HEK293 (cell line): Measurements from ENCODE around the gene RPL27.
A peak's percentile ranks its signal among the peaks of the same experiment; 100 is the strongest.

Source experiments
- FEZF1 ChIP-seq: fragments of 450-650 bp; formaldehyde crosslinking; IDR thresholded peaks from 2 replicates; pipeline ENCODE4 v1.5.1; 2016; ENCODE audit warnings: missing biosample characterization, missing genetic modification characterization
- GLI4 ChIP-seq: fragments of 450-650 bp; formaldehyde crosslinking; IDR thresholded peaks from 2 replicates; pipeline ENCODE4 v1.5.1; 2016; ENCODE audit warnings: missing biosample characterization, missing genetic modification characterization
- GLIS1 ChIP-seq: fragments of 450-650 bp; formaldehyde crosslinking; IDR thresholded peaks from 2 replicates; pipeline ENCODE4 v1.5.1; 2016; ENCODE audit warnings: missing biosample characterization, missing genetic modification characterization
- KLF8 ChIP-seq: fragments of 450-650 bp; formaldehyde crosslinking; IDR thresholded peaks from 2 replicates; pipeline ENCODE4 v1.5.1; 2016; ENCODE audit warnings: missing biosample characterization, missing genetic modification characterization
- MYNN ChIP-seq: fragments of 450-650 bp; formaldehyde crosslinking; IDR thresholded peaks from 2 replicates; pipeline ENCODE4 v1.5.1; 2016; ENCODE audit warnings: missing biosample characterization, missing genetic modification characterization, borderline replicate concordance
- SCRT2 ChIP-seq: fragments of 450-650 bp; formaldehyde crosslinking; IDR thresholded peaks from 2 replicates; pipeline ENCODE4 v1.5.1; 2016; ENCODE audit warnings: missing biosample characterization, missing genetic modification characterization
- TCF7L2 ChIP-seq: IDR thresholded peaks from 2 replicates; pipeline ENCODE4 v1.6.1; 2011; ENCODE audit warnings: low read depth, mild to moderate bottlenecking, inconsistent platforms, low read length, moderate library complexity, borderline replicate concordance
- ZBTB1 ChIP-seq: fragments of 450-650 bp; formaldehyde crosslinking; IDR thresholded peaks from 2 replicates; pipeline ENCODE4 v1.5.1; 2016; ENCODE audit warnings: missing biosample characterization, missing genetic modification characterization
- ZFHX2 ChIP-seq: fragments of 450-650 bp; formaldehyde crosslinking; conservative IDR thresholded peaks from 2 replicates; pipeline ENCODE4 v1.5.1; 2016; ENCODE audit warnings: missing biosample characterization, missing genetic modification characterization
- ZIC2 ChIP-seq: fragments of 450-650 bp; formaldehyde crosslinking; IDR thresholded peaks from 2 replicates; pipeline ENCODE4 v1.5.1; 2016; ENCODE audit warnings: missing biosample characterization, missing genetic modification characterization
- ZNF18 ChIP-seq: fragments of 450-650 bp; formaldehyde crosslinking; IDR thresholded peaks from 2 replicates; pipeline ENCODE4 v1.5.1; 2016; ENCODE audit warnings: missing biosample characterization, missing genetic modification characterization
- ZNF433 ChIP-seq: fragments of 450-650 bp; formaldehyde crosslinking; IDR thresholded peaks from 2 replicates; pipeline ENCODE4 v1.5.1; 2016; ENCODE audit warnings: missing biosample characterization, missing genetic modification characterization, low read depth
- ZNF549 ChIP-seq: fragments of 450-650 bp; IDR thresholded peaks from 2 replicates; pipeline ENCODE4 v1.5.1; 2018; ENCODE audit warnings: missing biosample characterization, missing genetic modification characterization, mild to moderate bottlenecking, inconsistent platforms, moderate library complexity
- ZNF571 ChIP-seq: fragments of 450-650 bp; formaldehyde crosslinking; IDR thresholded peaks from 2 replicates; pipeline ENCODE4 v1.5.0; 2017; ENCODE audit warnings: missing biosample characterization, missing genetic modification characterization
- ZNF580 ChIP-seq: fragments of 450-650 bp; formaldehyde crosslinking; IDR thresholded peaks from 2 replicates; pipeline ENCODE4 v1.5.1; 2016; ENCODE audit warnings: missing biosample characterization, missing genetic modification characterization
- ZNF600 ChIP-seq: fragments of 450-650 bp; formaldehyde crosslinking; IDR thresholded peaks from 2 replicates; pipeline ENCODE4 v1.5.1; 2016; ENCODE audit warnings: missing biosample characterization, missing genetic modification characterization
- ZNF624 ChIP-seq: fragments of 450-650 bp; formaldehyde crosslinking; IDR thresholded peaks from 2 replicates; pipeline ENCODE4 v1.5.1; 2017; ENCODE audit warnings: missing biosample characterization, missing genetic modification characterization
- ZNF747 ChIP-seq: fragments of 450-650 bp; formaldehyde crosslinking; IDR thresholded peaks from 2 replicates; pipeline ENCODE4 v1.5.1; 2016; ENCODE audit warnings: missing biosample characterization, missing genetic modification characterization
- ZSCAN30 ChIP-seq: fragments of 450-650 bp; IDR thresholded peaks from 2 replicates; pipeline ENCODE4 v1.5.1; 2018; ENCODE audit warnings: missing biosample characterization, mild to moderate bottlenecking, missing genetic modification characterization, moderate library complexity
- TF ChIP-seq, protein P1 (sequence below): fragments of 450-650 bp; formaldehyde crosslinking; IDR thresholded peaks from 2 replicates; pipeline ENCODE4 v1.5.1; 2016; ENCODE audit warnings: missing biosample characterization, missing genetic modification characterization
- TF ChIP-seq, protein P2 (sequence below): fragments of 450-650 bp; formaldehyde crosslinking; IDR thresholded peaks from 2 replicates; pipeline ENCODE4 v1.5.1; 2016; ENCODE audit warnings: missing biosample characterization, missing genetic modification characterization
- TF ChIP-seq, protein P3 (sequence below): fragments of 450-650 bp; formaldehyde crosslinking; IDR thresholded peaks from 2 replicates; pipeline ENCODE4 v1.5.1; 2016; ENCODE audit warnings: missing biosample characterization, missing genetic modification characterization
- TF ChIP-seq, protein P4 (sequence below): fragments of 450-650 bp; IDR thresholded peaks from 2 replicates; pipeline ENCODE4 v1.5.1; 2018; ENCODE audit warnings: missing biosample characterization, mild to moderate bottlenecking, missing genetic modification characterization
- TF ChIP-seq, protein P5 (sequence below): fragments of 450-650 bp; formaldehyde crosslinking; IDR thresholded peaks from 2 replicates; pipeline ENCODE4 v1.5.1; 2016; ENCODE audit warnings: missing biosample characterization, missing genetic modification characterization, borderline replicate concordance
- TF ChIP-seq, protein P6 (sequence below): fragments of 450-650 bp; formaldehyde crosslinking; IDR thresholded peaks from 2 replicates; pipeline ENCODE4 v1.5.1; 2016; ENCODE audit warnings: missing biosample characterization, missing genetic modification characterization

RPL27 gene

GRCh38 chr17:43003542-43004172, 5.4 kb downstream of the RPL27 start (continued):
- TF ChIP-seq FEZF1 (tag by site-specific recombination) (no peak), ZNF747 (no peak), ZNF580 (tag by site-specific recombination) (no peak), ZNF624 (tag by site-specific recombination) (no peak), KLF8 (peak; percentile 58; the same call in 1 of the 2 replicates), ZSCAN30 (tag by site-specific recombination) (no peak), ZNF433 (tag by site-specific recombination) (no peak), ZNF549 (no peak), GLI4 (tag by site-specific recombination) (no peak), SCRT2 (tag by site-specific recombination) (no peak), GLIS1 (tag by site-specific recombination) (0 out of 2 replicates have a peak, but pooled peaks have one; percentile 5), ZNF600 (tag by site-specific recombination) (peak; percentile 62; the same call in 1 of the 2 replicates), MYNN (tag by site-specific recombination) (no peak), ZIC2 (no peak), ZNF571 (tag by site-specific recombination) (no peak), TCF7L2 (no peak), ZBTB1 (tag by site-specific recombination) (no peak), ZFHX2 (no peak), ZNF18 (no peak)
- TF ChIP-seq, protein P1, sequence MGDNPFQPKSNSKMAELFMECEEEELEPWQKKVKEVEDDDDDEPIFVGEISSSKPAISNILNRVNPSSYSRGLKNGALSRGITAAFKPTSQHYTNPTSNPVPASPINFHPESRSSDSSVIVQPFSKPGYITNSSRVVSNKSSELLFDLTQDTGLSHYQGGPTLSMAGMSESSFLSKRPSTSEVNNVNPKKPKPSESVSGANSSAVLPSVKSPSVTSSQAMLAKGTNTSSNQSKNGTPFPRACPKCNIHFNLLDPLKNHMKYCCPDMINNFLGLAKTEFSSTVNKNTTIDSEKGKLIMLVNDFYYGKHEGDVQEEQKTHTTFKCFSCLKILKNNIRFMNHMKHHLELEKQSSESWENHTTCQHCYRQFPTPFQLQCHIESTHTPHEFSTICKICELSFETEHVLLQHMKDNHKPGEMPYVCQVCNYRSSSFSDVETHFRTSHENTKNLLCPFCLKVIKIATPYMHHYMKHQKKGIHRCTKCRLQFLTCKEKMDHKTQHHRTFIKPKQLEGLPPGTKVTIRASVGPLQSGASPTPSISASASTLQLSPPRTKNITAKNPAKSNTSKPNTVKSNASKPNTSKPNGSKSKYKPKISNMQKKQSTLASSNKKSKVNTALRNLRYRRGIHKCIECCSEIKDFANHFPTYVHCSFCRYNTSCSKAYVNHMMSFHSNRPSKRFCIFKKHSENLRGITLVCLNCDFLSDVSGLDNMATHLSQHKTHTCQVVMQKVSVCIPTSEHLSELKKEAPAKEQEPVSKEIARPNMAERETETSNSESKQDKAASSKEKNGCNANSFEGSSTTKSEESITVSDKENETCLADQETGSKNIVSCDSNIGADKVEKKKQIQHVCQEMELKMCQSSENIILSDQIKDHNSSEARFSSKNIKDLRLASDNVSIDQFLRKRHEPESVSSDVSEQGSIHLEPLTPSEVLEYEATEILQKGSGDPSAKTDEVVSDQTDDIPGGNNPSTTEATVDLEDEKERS (tag by site-specific recombination) = no peak
- TF ChIP-seq, protein P2, sequence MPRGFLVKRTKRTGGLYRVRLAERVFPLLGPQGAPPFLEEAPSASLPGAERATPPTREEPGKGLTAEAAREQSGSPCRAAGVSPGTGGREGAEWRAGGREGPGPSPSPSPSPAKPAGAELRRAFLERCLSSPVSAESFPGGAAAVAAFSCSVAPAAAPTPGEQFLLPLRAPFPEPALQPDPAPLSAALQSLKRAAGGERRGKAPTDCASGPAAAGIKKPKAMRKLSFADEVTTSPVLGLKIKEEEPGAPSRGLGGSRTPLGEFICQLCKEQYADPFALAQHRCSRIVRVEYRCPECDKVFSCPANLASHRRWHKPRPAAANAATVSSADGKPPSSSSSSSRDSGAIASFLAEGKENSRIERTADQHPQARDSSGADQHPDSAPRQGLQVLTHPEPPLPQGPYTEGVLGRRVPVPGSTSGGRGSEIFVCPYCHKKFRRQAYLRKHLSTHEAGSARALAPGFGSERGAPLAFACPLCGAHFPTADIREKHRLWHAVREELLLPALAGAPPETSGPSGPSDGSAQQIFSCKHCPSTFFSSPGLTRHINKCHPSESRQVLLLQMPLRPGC (tag by site-specific recombination) = no peak
- TF ChIP-seq, protein P3, sequence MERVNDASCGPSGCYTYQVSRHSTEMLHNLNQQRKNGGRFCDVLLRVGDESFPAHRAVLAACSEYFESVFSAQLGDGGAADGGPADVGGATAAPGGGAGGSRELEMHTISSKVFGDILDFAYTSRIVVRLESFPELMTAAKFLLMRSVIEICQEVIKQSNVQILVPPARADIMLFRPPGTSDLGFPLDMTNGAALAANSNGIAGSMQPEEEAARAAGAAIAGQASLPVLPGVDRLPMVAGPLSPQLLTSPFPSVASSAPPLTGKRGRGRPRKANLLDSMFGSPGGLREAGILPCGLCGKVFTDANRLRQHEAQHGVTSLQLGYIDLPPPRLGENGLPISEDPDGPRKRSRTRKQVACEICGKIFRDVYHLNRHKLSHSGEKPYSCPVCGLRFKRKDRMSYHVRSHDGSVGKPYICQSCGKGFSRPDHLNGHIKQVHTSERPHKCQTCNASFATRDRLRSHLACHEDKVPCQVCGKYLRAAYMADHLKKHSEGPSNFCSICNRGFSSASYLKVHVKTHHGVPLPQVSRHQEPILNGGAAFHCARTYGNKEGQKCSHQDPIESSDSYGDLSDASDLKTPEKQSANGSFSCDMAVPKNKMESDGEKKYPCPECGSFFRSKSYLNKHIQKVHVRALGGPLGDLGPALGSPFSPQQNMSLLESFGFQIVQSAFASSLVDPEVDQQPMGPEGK (tag by site-specific recombination) = peak; percentile 54; the same call in 1 of the 2 replicates
- TF ChIP-seq, protein P4, sequence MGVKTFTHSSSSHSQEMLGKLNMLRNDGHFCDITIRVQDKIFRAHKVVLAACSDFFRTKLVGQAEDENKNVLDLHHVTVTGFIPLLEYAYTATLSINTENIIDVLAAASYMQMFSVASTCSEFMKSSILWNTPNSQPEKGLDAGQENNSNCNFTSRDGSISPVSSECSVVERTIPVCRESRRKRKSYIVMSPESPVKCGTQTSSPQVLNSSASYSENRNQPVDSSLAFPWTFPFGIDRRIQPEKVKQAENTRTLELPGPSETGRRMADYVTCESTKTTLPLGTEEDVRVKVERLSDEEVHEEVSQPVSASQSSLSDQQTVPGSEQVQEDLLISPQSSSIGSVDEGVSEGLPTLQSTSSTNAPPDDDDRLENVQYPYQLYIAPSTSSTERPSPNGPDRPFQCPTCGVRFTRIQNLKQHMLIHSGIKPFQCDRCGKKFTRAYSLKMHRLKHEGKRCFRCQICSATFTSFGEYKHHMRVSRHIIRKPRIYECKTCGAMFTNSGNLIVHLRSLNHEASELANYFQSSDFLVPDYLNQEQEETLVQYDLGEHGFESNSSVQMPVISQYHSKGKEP (tag by site-specific recombination) = no peak
- TF ChIP-seq, protein P5, sequence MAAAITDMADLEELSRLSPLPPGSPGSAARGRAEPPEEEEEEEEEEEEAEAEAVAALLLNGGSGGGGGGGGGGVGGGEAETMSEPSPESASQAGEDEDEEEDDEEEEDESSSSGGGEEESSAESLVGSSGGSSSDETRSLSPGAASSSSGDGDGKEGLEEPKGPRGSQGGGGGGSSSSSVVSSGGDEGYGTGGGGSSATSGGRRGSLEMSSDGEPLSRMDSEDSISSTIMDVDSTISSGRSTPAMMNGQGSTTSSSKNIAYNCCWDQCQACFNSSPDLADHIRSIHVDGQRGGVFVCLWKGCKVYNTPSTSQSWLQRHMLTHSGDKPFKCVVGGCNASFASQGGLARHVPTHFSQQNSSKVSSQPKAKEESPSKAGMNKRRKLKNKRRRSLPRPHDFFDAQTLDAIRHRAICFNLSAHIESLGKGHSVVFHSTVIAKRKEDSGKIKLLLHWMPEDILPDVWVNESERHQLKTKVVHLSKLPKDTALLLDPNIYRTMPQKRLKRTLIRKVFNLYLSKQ = no peak
- TF ChIP-seq, protein P6, sequence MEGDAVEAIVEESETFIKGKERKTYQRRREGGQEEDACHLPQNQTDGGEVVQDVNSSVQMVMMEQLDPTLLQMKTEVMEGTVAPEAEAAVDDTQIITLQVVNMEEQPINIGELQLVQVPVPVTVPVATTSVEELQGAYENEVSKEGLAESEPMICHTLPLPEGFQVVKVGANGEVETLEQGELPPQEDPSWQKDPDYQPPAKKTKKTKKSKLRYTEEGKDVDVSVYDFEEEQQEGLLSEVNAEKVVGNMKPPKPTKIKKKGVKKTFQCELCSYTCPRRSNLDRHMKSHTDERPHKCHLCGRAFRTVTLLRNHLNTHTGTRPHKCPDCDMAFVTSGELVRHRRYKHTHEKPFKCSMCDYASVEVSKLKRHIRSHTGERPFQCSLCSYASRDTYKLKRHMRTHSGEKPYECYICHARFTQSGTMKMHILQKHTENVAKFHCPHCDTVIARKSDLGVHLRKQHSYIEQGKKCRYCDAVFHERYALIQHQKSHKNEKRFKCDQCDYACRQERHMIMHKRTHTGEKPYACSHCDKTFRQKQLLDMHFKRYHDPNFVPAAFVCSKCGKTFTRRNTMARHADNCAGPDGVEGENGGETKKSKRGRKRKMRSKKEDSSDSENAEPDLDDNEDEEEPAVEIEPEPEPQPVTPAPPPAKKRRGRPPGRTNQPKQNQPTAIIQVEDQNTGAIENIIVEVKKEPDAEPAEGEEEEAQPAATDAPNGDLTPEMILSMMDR (tag by site-specific recombination) = peak; percentile 73
